Measurements from ENCODE around the gene KIF21B.

Gene KIF21B

DNA sequence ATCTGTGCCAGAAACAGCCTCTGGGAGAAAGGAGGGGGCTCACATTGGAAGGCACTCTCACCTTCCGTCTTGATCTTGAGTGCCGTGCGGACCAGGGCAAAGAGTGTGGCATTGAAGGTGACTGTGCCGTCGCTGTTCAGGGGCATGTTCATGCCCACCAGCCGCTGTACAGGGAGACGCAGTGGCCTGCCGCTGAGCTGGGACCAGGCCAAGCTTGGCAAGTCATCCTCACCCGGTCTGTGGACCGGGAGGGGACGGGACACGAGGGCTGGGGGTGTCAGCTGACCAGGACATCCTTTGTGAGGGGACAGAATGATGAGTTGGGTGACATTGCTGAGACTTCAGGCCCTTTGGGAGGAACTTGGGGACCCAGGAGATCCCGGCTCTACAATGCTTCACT, 25.0 kb upstream of the KIF21B start:
- DNase-seq, result no peak

DNA sequence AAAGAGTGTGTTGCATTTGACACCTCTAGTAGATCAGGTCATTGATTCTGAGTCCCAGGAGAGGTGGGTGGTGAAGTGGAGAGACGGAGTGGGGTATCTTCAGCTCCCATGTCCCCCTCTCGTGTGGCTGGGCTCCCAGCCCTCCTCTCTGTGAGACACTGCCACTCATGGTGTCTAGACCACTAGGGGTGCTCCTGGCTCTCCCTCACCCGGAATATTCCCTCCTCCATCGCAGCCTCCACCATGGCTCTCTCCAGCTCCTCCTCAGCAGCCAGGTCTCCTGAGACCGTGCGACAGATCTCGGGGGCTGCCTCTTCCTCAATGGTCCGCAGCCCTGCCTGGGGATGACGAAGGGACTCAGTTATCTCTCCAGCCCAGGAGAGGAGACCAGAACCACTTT, 20.6 kb upstream of the KIF21B start:
- DNase-seq, result no peak

DNA sequence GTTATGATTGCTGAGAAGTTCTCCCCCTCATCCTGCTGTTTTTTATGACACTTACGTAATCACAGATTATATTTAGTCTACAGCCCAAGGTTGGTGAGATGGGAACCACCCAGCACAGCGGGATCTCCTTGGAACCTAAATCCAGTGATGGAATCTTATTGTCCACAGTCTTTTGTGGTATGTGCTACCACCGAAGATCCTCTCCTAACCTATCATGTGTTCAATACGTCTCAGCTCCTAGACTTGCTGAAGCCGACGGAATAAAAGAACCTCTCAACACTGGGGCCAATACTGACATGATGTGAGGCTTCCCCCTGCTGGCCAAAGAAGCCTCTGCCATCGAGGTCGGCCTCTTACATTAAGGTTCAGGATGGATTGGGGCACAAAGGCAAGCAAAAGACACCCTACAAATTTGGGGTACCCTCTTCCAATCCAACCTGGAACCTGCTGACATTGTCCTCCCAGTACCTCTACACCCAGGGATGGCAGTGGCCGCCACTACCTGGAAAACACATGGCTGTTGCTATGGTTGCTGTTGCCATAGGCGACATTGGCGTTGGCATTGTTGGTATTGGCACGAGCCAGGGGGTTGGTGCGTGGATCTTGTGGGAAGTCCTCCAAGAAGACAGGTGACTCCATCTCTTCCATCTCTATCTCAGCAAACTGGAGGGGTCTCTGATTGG, 19.4 kb upstream of the KIF21B start:
- peak; percentile 49 to 67 for DNase-seq

DNA sequence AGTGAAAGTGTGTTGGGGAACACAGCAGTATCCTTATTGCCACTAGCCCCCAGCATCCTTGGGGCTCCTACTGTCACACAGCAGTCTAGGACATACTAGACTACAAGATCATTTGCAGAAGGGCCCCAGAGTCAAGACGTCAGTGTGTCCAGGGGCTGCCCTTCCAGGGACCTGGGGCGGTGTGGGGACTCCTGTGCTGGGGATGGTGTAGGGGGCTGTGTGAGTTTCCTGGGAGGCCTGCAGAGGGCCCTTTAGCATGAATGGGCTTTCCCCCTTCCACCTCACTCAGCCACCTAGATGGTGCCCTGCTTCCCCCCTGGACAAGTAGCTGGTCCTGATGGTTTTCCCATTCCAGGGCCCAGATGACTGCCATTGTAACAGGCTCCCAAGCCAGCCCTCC, 17.5 kb upstream of the KIF21B start:
- DNase-seq, result no peak

DNA sequence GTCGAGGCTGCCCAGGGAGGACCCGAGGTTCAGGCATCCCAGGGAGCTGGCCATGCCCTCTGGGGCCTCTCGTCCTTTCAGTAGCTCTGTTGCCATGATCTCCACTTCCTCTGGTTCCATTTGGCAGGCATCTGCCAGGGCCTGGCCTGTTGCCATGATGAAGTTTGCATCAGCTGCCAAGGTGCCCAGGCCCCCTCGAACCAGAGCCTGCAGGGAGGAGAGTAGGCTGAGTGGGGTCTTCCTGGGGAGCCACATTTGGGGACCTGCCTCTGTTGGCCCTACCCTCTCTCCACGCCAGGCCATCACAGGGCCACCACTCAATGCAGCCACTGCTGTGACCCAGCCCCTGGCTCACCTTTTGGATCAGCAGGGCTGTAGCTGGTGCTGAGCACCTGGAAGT, 16.4 kb upstream of the KIF21B start:
- no peak for DNase-seq

DNA sequence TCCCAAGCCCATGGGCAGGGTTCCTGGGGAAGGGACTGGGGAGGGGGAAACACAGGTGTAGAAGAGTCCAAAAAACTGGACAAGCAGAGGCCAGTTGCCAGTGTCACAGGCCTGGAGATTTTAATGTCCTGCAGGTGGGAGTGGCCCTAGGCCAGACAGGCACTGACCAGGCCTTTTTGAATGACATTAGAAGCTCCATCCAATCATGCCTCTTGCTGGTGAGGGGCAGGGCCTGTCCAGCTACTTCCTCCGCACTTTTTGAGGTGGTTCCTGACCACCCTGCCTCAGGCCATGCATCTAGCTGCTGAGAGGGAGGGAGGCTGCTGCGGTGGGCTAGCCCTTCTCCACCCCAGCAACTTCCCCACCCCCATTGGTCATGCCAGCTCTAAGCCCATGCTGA, 15.9 kb upstream of the KIF21B start:
- no peak for DNase-seq

DNA sequence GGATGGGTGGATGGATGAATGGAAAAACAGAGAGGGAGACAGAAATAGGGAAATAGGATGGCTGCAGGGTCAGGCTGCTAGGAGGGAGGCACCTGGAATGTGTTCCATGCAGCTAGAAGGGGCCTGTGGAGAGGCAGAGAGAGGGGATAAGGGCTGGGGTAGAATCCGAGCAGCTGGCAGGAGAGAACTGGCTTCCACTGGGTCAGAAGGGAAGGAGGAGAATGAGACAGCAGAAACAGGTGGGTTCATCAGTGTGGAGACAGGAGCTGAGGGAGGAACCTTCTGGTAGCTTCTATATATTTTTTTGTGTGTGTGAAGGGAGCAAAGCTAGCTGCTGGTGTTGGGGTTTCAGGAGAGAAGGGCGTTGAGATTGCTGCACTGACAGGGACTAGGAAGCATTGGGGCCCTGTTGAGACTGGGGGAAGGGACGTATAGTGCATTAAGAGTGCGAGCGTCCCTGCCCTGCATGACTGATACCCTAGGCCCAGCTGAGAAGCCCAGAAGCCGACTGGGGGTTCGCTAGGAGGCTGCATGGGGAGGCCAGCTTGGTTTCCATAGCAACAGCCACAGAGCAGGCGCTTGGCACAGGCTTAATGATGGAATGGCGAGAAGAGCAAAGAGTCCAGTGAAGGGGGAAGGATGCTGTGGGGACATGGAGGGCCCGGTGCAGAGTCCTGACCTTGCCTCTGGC, 14.8 kb upstream of the KIF21B start:
- DNase-seq, result peak in 1 of 2 experiments; percentile 32

DNA sequence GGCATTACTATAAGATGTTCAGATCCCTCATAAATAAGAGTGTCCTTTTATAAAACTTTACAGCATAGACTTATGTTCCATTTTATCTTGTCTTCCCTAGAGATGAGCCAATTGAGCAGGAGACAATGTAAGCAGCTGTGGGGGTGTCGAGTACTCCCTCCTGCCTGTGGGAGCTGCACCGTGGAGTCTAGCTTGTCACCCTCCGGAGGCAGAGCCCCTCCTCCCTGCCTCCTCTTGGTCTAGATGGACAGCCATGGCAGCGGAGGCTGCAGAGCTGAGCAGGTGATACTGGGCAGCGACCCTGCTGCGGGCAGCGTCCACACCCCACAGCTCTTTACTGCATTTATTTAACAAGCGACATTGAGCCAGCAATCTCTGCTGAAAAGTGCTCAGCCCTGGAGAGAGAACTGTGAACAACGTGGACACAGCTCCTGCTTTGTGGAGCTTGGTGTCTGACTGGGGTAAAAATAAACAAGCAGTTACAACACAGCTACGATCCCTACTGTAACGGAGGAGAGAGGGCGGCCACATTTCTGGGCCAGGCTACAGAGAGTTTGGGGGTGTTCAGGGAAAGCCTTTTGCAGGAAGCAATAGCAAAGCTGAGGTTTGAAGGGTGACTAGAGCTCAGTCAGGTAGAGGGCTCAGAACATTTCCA, 12.8 kb upstream of the KIF21B start:
- DNase-seq, result no peak

DNA sequence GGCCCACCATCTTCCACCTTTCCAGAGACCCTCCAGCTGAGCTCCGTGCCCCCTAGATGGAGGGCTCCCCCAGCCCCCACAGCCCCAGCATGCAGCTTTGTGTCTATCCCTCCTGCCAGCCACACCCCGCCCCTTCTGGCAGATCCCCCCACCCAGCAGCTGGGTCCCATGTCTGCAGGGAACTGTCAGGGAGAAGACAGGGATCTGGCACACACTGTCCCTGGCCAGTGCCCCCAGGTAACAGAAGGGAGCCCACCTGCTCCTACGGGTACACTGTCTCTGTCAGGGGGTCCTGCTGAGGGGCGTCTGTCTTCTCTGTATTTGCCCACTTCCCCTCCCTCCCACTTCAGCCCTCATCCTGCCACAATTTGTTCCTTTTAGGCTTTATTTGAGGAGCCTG, 11.2 kb upstream of the KIF21B start:
- DNase-seq, result no peak

DNA sequence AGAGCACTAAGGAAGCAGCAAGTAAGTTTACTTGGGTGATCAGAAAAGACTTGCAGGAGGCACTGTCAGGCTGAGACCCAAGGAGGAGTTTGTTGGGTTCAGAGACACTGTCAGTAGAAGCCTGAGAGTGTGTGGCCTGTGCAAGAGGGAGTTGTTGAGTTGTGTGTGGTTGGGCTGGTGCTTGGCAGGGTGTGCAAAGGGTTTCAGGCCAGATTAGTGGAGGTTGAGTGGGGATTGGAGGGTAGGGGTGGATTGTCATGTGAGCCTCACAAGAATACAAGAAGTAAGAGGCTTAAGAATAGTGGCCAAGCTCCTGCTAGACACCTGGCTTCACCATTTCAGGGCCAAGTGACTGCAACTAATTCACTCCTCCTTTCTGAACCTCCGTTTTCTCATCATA, 8.9 kb upstream of the KIF21B start:
- DNase-seq, result peak; percentile 72 to 86

DNA sequence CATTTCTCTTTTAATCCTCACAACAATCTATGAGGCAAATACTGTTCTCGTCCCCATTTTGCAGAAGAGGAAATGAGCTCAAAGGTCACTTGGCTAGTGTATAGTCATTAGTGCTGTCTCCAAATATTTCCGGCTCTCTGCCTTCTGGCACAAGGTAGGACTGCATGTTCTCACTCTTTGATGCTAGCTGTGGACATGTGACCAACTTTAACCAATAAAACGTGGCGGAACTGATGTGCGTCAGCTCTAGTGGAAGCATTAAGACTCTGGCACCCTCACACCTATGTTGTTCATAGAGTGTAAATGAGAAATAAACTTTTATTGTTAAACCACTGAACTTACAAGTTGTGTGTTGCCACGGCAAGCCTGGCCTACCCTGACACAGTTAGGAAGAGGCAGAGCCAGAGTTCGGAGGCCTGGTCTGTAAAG, 5.0 kb upstream of the KIF21B start:
- no peak for DNase-seq

DNA sequence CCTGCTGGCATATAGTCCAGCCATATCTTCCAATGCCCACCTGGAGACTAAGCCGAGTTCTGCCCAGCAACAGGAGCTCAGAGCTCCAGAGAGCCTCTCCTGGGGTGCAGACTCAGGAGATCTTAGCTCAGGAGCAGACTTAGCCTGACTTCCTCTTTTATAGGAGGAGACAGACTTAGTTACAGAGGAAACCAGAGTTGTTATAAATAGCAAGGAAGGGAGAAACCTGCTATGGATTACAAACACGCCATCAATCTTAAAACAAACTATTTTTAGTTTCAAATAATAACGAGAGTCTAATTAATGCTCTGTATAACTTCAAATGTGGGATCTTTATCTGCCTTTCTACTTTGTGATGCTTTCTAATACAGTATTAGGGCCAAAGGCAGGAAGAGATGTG, 3.3 kb upstream of the KIF21B start:
- peak in 1 of 2 experiments; percentile 16 for DNase-seq

DNA sequence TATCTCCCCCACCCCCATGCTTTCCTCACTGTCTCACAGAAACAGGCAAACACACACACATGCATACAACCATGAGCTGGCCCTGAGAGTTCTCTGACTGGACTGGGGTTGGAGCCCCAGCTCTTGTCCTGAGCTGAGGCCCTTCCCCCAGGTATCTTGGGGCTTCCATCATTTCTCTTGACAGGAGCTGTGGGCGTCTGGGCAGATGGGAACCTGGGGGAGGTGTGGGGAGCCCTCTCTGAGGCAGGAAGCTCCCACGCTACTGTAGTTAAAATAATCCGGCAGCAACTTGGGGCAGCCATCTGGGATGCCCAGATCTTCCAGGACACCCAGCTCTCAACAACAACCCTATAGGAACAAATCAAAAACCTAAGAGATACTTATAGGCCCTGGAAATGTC, 2.7 kb upstream of the KIF21B start:
- peak; percentile 22 to 59 for DNase-seq

DNA sequence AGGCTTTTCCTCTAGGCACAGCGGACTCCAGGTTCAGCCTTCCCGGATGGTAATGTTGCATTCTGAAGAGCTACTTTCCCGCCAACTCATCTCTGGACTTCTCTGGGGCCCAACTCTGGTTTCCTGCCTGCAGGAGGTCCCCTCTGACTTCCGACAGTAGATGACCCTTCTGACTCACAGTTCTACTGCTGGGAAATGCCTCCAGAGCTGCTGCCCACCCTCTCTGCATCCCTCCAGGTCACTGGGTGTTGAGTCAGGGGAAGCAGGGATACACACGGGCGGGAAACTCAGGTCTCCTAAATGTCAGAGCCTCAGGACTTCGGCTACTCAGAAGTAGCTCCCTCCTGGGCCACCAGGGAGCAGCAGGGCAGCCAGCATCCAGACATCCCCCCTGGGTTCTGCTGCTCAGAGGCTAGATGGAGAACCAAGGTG, 2.1 kb upstream of the KIF21B start:
- DNase-seq, result peak in 1 of 2 experiments; percentile 45

DNA sequence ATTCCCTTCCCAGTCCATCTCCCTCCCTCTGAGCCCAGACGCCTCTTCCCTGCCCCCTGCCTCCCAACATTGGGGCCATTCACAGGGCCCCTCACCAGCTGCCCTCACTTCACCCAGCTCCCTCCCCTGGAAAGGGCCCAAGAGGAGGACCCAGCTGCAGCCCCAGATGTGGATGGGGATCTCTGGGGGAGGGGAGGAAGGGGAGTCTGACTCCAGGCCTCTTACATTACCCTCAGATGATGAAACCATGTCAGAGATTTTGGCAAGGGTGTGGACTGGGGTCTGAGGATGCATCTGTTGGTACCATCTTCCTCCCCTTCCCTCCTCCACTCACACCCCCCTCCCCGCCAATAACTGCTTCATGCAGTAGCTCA, 1.1 kb upstream of the KIF21B start:
- no peak for DNase-seq

DNA sequence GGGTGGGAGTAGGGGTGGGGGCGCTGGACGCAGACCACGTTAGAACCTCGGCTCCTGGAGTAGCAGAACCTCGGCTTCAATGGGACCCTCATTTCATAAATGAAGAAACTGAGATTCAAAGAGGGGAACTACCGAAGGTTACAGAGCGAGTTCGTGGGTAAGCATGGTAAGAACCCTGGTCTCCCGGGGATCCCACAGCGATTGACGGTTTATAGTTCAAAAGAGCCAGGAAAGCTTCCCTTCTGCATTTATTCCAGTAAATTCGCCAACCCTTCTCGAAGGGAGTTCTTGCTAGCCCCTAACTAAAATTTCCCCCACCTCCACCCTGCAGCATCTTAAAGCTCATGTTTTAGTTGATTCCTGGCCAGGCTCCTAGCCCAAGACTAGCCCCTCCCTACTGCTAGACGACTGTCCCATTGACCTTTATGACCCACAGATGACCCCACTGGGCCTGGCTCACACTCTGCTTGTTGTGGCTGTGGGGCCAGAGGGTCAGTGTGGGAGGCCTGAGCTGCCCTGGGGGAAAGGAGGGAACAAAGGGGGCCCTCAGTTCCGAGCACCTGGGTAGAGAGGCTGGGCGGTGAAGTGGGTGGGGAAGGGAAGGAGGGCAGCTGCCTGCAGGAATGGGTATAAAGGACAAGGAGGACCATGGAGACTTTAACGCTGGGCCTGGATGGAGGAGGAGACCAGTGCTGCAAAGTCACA, 558 bp upstream of the KIF21B start:
- no peak for DNase-seq

DNA sequence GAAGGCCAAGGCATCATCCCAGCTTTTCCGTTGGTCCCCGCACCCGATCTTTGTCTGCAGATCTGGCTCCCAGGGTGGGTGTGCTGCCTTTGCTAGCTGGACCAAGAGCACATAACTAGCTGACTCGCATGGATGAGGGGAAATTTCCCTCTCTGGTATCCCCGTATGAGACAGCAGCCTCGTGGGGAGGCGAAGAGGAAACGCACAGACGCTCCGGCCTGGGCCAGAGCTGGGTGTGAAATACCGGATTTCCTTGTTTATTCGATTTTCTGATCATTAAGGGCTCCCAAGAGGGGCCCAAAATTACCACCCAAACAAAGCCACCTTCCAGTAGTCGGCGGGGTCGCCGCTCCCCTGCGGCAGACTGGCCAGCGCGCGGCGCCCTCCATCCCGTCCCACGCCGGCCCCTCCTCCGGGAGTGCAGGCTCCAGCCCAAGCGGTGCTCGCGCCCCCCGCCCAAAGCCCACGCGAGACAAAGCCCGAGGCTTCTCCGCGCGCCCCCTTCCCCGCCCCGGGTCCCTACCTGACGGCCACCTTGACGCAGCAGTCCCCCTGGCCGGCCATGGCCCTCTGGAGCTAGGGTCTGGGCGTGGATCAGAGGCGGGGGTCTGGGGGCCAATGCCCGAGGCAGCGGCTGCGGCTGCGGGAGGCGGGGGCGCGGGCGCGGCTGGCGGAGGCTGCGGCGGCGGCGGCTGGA, 546 bp downstream of the KIF21B start:
- DNase-seq, result peak in 1 of 2 experiments; percentile 24

DNA sequence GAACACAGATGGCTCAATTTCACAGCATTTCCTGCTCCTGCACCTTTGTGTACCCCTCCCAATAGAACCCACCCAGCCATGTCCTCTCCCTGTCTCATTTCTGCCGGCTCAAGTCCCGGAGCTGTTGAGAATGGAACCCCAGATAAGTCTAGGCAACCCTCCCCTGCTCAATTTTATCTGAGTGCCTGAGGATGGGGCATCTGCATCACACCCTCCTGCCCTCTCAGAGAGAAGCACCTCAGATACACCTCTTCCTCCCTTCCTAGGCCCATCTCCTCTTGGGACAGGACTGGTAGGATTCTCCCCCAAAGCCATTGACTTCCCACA, 1.1 kb downstream of the KIF21B start:
- DNase-seq, result no peak

DNA sequence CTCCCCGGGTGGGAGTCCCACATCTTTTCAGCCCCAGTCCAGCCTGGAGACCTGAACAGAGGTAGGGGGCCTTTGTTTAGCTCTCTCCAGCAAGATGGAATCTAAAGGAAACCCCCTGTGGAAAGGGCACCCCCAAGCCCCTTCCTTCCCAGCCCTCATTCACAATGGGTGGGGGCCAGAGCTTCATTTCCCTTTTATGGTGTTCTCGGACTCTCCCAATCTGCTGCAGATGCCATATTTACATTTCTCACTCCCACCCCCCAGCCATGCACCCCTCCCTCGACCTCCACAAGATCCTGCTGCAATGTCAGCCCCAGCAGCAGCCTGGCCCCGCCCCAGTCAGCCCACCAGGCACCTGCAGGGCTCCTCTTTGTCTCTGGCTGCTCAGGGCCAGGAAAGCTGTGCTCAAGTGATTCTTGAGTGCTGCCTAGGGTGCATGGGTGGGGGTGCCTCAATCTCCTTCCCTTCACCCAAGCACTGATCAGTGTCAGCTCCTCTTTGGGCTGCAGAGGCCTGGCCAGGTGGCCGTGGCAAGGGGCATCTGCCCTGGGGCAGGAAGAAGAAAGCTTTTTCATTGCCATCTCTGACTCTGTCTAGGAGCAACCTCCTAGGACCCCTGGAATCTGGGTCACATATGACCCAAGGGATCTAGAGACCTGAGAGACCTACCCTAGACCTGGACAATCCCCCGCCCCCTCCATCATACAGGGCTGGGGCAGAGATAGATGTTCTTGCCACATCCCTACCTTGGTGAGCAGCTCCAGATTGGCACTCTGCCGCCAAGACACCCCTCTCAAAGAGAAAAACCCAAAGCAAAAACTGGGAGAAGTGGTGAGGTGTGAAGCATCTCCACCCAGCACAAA, 1.7 kb downstream of the KIF21B start:
- DNase-seq, result no peak

DNA sequence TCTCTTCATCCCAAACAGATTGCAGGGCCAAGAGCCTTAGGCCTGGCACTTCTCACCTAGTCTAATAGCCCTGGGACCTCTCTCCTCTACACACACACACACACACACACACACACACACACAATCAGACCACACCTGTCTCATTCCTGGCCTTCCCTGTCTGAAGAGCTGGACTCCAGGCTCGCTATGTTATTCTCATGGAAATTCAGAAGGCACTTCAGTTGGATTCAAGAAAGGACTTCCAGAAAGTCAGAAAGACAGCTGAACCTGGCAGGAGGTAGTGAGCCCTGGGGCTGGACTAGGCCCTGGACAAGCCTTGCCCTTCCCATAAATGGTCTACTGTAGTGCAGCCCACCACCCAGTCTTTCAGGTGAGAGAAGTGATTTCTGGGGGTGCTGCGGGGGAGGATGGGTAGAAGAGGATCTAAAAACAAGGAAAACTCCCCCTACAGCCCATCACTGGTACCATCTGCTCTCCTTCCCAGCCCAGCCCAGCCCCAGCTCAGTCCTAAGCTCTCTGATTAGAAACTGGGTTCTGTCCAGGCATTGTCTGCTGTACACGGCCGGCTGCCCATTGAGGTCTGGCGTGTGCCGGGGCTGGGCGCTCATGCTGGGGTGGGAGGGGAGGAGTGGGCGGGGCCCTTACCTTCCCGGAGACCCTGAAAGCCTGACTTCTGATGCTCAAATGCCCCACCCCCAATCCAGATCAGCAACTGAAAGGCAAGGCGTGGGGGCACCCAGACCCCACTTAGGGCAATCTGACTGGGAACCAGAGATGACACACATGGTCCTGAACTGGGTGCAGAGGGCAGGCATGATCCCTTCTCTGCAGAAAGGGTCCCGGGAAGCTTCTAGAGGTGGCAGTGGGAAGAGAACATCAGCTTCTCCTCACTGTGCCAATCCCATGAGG, 2.5 kb downstream of the KIF21B start:
- DNase-seq, result peak in 1 of 2 experiments; percentile 49

DNA sequence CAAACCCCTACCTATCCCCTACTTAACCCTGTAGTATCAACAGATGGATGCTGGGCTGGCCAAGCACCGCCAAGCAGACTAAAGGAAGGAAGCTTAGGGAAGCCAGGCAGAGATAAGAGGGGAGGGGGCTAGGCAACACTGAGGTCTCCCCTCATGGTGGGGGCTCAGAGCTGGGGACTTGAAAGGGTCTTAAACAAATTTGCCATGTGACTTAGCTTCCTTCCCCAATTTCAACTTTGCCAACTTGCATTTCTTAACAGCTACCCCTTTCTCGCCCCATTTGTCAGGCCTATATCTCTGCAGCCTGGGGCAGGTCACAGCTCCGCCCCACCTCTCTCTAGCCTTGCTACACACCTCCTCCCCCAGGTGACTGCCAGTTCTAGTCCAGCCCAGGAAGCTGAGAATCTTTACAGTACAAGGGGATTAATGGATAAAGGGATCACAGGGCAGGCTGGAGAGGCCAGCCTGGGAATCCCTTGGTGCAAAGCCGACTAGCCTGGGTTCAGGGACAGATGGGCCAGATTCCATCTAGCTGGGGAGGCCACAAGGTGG, 3.4 kb downstream of the KIF21B start:
- DNase-seq, result peak; percentile 20 to 49
